PC-3 (cell line): ENCODE results near the gene TBC1D14.

Source experiments
- CTCF ChIP-seq: fragments of 300-600 bp; sonication (generic); conservative IDR thresholded peaks from 2 replicates; pipeline ENCODE4 v1.5.1; 2017; ENCODE audit warnings: antibody characterized with exemption, low read depth, mild to moderate bottlenecking, low read length
- EZH2phosphoT487 ChIP-seq: fragments of 300-600 bp; sonication (generic); IDR thresholded peaks from 2 replicates; pipeline ENCODE4 v1.6.1; 2018; ENCODE audit warnings: mild to moderate bottlenecking, antibody characterized with exemption, low read length, borderline replicate concordance

GRCh38 chr4:6991771-6992557 lies 82.3 kb downstream of the TBC1D14 start:
- no peak for TF ChIP-seq EZH2phosphoT487
- no peak for TF ChIP-seq CTCF
